Hepatocyte (in vitro differentiated cells): ENCODE measurements around the gene RASAL2. TPM values are rescaled to one million over a fixed set of nuclear protein-coding genes. Genes with fewer than 3 reads are reported as not detected.

Experiments
- DNase-seq: peaks from one replicate; pipeline ENCODE4 v3.0.0-alpha.2; 2016; ENCODE audit warnings: low spot score
- H2AFZ ChIP-seq: fragments of 200-600 bp; sonication (generic); 2 replicates; pipeline ENCODE4 v1.6.0; 2016; ENCODE audit warnings: antibody characterized with exemption, mild to moderate bottlenecking
- H3K27ac ChIP-seq: fragments of 200-600 bp; sonication (generic); 2 replicates; pipeline ENCODE4 v1.5.1; 2016; ENCODE audit warnings: mild to moderate bottlenecking
- H3K27me3 ChIP-seq: fragments of 200-600 bp; sonication (generic); 2 replicates; pipeline ENCODE4 v1.6.1; 2016
- H3K36me3 ChIP-seq: fragments of 200-600 bp; sonication (generic); replicated peaks from 2 replicates; pipeline ENCODE4 v1.5.1; 2016; ENCODE audit warnings: low read depth; ENCODE audit not compliant: insufficient read depth
- H3K4me1 ChIP-seq: fragments of 200-600 bp; sonication (generic); 2 replicates; pipeline ENCODE4 v1.5.1; 2016; ENCODE audit warnings: mild to moderate bottlenecking, moderate library complexity; ENCODE audit not compliant: insufficient read depth
- H3K4me2 ChIP-seq: fragments of 200-600 bp; sonication (generic); 2 replicates; pipeline ENCODE4 v1.6.0; 2016
- H3K4me3 ChIP-seq: fragments of 200-600 bp; sonication (generic); 2 replicates; pipeline ENCODE4 v1.5.1; 2016; ENCODE audit warnings: mild to moderate bottlenecking
- H3K79me2 ChIP-seq: fragments of 200-600 bp; sonication (generic); 2 replicates; pipeline ENCODE4 v1.6.0; 2017; ENCODE audit warnings: mild to moderate bottlenecking
- H3K9me2 ChIP-seq: fragments of 200-600 bp; sonication (generic); replicated peaks from 2 replicates; pipeline ENCODE4 v1.6.0; 2017; ENCODE audit warnings: mild to moderate bottlenecking; ENCODE audit not compliant: insufficient read depth
- H3K9me3 ChIP-seq: fragments of 200-600 bp; sonication (generic); 2 replicates; pipeline ENCODE4 v1.5.1; 2016; ENCODE audit warnings: low read depth, mild to moderate bottlenecking
- H4K20me1 ChIP-seq: fragments of 200-600 bp; sonication (generic); 2 replicates; pipeline ENCODE4 v1.6.0; 2016; ENCODE audit warnings: mild to moderate bottlenecking; ENCODE audit not compliant: insufficient read depth, poor library complexity, severe bottlenecking
- CTCF ChIP-seq: fragments of 200-600 bp; sonication (generic); IDR thresholded peaks from 2 replicates; pipeline ENCODE4 v1.5.1; 2016; ENCODE audit warnings: antibody characterized with exemption, mild to moderate bottlenecking; ENCODE audit not compliant: poor library complexity
- EZH2 ChIP-seq: fragments of 200-600 bp; sonication (generic); IDR thresholded peaks from 2 replicates; pipeline ENCODE4 v1.6.1; 2016; ENCODE audit warnings: antibody characterized with exemption, mild to moderate bottlenecking, borderline replicate concordance
- EZH2phosphoT487 ChIP-seq: fragments of 200-600 bp; sonication (generic); IDR thresholded peaks from one replicate; pipeline ENCODE4 v1.6.1; 2018; ENCODE audit warnings: antibody characterized with exemption, mild to moderate bottlenecking, low read depth, moderate library complexity; ENCODE audit not compliant: unreplicated experiment, severe bottlenecking
- WGBS: methylation state at CpG from one replicate; pipeline ENCODE4 v1.1.6; 2016; ENCODE audit warnings: low lambda C conversion rate; ENCODE audit errors: missing lambda C conversion rate; 5-methylcytosine and 5-hydroxymethylcytosine counted together
- polyA plus RNA-seq: library from polyadenylated mRNA; unstranded; fragments of >200 nt; fragmentation: Nextera tagmentation; extraction: Ambion mirVana; gene quantifications from 2 replicates; pipeline ENCODE4 v1.2.1, GENCODE V29; 2016
- total RNA-seq: library from RNA; depleted of rRNA; stranded (reverse); fragments of >200 nt; gene quantifications from 2 replicates; pipeline ENCODE4 v1.2.3, GENCODE V29; 2014

The RASAL2 gene
- total and polyA plus RNA-seq, 2 experiments from 2014 or later, result 8.7 to 24.0 TPM

DNA sequence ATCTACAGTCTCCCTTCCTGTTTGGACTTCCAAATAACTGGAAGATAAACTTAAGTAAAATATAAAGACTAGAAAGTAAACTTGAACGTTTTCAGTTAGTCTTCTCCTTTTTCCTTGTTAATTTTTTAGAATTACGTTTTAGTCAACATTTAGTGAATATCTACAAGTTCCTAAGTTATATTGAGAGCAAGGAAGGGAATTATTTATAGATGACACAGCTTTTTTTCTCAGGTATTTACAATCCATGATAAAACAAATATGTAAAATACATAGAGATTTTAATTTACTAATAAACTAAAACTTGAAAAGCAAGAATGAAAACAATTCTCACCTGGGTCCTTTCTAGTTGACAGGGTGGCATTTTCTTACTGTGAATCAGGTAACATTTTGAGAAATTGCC lies 313.3 kb downstream of the RASAL2 start:
- Histone ChIP-seq H4K20me1 (no peaks in the 10 kb centered on the region), H3K27me3 (no peaks in the 10 kb centered on the region), H3K4me2 (no peak overlapping the region), H3K4me3 (no peak overlapping the region), H2AFZ (no peak overlapping the region), H3K79me2 (no peaks in the 10 kb centered on the region), H3K9me2 (no peaks in the 10 kb centered on the region), H3K27ac (no peak overlapping the region), H3K36me3 (no peaks in the 10 kb centered on the region), H3K9me3 (no peaks in the 10 kb centered on the region), H3K4me1 (no peaks in the 10 kb centered on the region)
- TF ChIP-seq EZH2phosphoT487, result no peak
- no peak for TF ChIP-seq CTCF
- TF ChIP-seq EZH2, result no peak
- 66% methylated on average over 2 of the region's 2 CpGs for WGBS
- DNase-seq, result no peak

- Histone ChIP-seq H4K20me1 (no peaks in the 10 kb centered on the region), H3K79me2 (no peaks in the 10 kb centered on the region), H3K9me2 (no peaks in the 10 kb centered on the region), H2AFZ (no peak overlapping the region), H3K4me1 (no peaks in the 10 kb centered on the region), H3K36me3 (no peaks in the 10 kb centered on the region), H3K4me3 (no peak overlapping the region), H3K27me3 (no peaks in the 10 kb centered on the region), H3K27ac (no peak overlapping the region), H3K4me2 (no peak overlapping the region), H3K9me3 (no peaks in the 10 kb centered on the region)
- DNase-seq, result no peak
- TF ChIP-seq CTCF, result no peak
- no peak for TF ChIP-seq EZH2phosphoT487
- no peak for TF ChIP-seq EZH2
- 46% methylated on average over 4 of the region's 4 CpGs for WGBS
Measured at GRCh38 chr1:178407655-178408054, 313.8 kb downstream of the RASAL2 start.

- Histone ChIP-seq H3K4me1 (no peaks in the 10 kb centered on the region), H3K9me3 (no peaks in the 10 kb centered on the region), H3K36me3 (no peaks in the 10 kb centered on the region), H4K20me1 (no peaks in the 10 kb centered on the region), H3K79me2 (no peaks in the 10 kb centered on the region), H3K27me3 (no peaks in the 10 kb centered on the region), H3K9me2 (no peaks in the 10 kb centered on the region), H3K4me2 (no peak overlapping the region), H3K27ac (no peak overlapping the region), H2AFZ (no peak overlapping the region), H3K4me3 (no peak overlapping the region)
- no peak for DNase-seq
- TF ChIP-seq EZH2phosphoT487, result no peak
- no peak for TF ChIP-seq EZH2
- TF ChIP-seq CTCF, result no peak
- 94% methylated on average over 2 of the region's 2 CpGs for WGBS
Measured at GRCh38 chr1:178408871-178409270, 315.0 kb downstream of the RASAL2 start.

DNA sequence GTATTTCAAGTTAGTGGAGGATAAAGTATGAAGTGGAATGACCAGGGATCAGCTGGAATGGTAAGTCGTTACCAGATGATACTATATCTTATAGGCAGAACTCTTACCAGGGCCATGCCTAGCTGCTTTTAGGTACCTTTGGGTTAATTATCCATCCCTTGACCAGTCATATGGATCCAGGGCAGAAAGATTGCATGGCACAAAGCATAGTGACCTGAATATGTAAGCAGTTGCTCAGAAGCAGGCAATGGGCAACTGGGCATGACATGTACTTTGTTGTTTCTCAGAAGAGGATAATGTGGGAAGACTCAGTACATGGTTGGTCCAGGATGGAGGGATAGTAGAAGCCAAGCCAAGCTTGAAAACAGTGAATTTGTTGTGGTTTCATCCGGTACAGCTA lies 315.6 kb downstream of the RASAL2 start:
- Histone ChIP-seq H3K36me3 (no peaks in the 10 kb centered on the region), H3K4me3 (no peak overlapping the region), H3K27ac (no peak overlapping the region), H3K4me1 (no peaks in the 10 kb centered on the region), H3K79me2 (no peaks in the 10 kb centered on the region), H3K4me2 (no peak overlapping the region), H4K20me1 (no peaks in the 10 kb centered on the region), H3K9me2 (no peaks in the 10 kb centered on the region), H3K27me3 (no peaks in the 10 kb centered on the region), H3K9me3 (no peaks in the 10 kb centered on the region), H2AFZ (no peak overlapping the region)
- whole genome bisulfite sequencing, result 98% methylated on average over 2 of the region's 2 CpGs
- DNase-seq, result no peak
- TF ChIP-seq EZH2, result no peak
- TF ChIP-seq EZH2phosphoT487, result no peak
- TF ChIP-seq CTCF, result no peak
